ENCODE data around the gene TMTC2.

TMTC2 gene

DNA sequence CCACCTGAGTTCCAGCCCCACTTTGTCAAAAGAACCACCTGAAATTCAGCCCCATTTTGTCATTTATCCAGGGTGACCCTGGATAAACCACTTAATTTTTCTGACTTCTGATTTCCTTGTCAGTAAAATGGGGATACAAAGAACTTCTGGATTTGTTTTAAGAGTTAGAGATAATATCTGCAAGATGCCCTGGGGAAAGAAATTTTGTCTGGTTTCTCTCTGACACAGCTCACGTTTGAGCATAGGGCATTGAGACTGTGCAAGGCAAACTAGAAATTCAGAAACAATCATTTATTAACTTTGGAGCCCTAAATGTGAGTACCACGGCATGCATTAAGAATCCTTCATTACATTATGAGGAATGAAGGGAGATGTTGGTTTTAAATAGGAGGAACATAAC is 37.2 kb downstream of the TMTC2 start:
- no peaks in the 10 kb centered on the region for H3K9me3 ChIP-seq (ENCODE audit: insufficient read depth, low read length)
- no peak overlapping the region for H3K27ac ChIP-seq (ENCODE audit: low read depth, low read length)
- H4K20me1 ChIP-seq (ENCODE audit: low read depth, low read length) = no peaks in the 10 kb centered on the region
- no peaks in the 10 kb centered on the region for H3K9me2 ChIP-seq (replicated peaks; ENCODE audit: insufficient read depth, low read length)
- H3K36me3 ChIP-seq (ENCODE audit: low read length) = no peaks in the 10 kb centered on the region
- no peaks in the 10 kb centered on the region for H3K79me2 ChIP-seq (ENCODE audit: insufficient read depth, low read length)
- H3K27me3 ChIP-seq (ENCODE audit: low read length) = no peaks in the 10 kb centered on the region
- H3K4me2 ChIP-seq (ENCODE audit: low read depth, low read length, poor library complexity, severe bottlenecking) = no peak overlapping the region
- TF ChIP-seq, protein P1, sequence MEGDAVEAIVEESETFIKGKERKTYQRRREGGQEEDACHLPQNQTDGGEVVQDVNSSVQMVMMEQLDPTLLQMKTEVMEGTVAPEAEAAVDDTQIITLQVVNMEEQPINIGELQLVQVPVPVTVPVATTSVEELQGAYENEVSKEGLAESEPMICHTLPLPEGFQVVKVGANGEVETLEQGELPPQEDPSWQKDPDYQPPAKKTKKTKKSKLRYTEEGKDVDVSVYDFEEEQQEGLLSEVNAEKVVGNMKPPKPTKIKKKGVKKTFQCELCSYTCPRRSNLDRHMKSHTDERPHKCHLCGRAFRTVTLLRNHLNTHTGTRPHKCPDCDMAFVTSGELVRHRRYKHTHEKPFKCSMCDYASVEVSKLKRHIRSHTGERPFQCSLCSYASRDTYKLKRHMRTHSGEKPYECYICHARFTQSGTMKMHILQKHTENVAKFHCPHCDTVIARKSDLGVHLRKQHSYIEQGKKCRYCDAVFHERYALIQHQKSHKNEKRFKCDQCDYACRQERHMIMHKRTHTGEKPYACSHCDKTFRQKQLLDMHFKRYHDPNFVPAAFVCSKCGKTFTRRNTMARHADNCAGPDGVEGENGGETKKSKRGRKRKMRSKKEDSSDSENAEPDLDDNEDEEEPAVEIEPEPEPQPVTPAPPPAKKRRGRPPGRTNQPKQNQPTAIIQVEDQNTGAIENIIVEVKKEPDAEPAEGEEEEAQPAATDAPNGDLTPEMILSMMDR (IDR thresholded peaks at IDR 0.05; ENCODE audit: insufficient read depth, low read length, poor library complexity, severe bottlenecking) = no peak
- TF ChIP-seq EZH2phosphoT487 (conservative IDR thresholded peaks at IDR 0.05; ENCODE audit: low read length) = no peak
- H3K4me3 ChIP-seq (ENCODE audit: insufficient read depth, low read length, poor library complexity, severe bottlenecking) = no peak overlapping the region
- no peaks in the 10 kb centered on the region for H3F3A ChIP-seq (ENCODE audit: insufficient read depth)
- no peak overlapping the region for H2AFZ ChIP-seq (ENCODE audit: low read depth, low read length, severe bottlenecking)
- no peak overlapping the region for H3K9ac ChIP-seq (ENCODE audit: low read length)

DNA sequence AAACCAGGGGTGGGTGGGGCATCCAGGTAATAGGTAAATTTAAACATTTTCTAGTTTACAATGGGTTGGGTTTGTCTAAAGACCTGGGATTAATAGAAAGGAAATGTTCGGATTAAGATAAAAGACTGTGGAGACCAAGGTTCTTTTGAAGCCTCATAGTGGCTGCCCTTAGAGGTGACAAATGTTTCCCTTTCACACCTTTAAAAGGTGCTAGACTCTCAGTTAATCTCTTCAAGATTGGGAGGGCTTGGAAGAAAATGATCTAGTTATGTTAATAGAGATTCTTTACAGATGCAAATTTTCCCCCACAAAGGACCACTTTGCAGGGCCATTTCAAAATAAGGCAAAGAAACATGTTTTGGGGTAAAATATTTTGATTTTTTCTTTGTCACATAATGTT is 39.0 kb downstream of the TMTC2 start:
- H2AFZ ChIP-seq (ENCODE audit: low read depth, low read length, severe bottlenecking) = no peak overlapping the region
- TF ChIP-seq, protein P1 (IDR thresholded peaks at IDR 0.05; ENCODE audit: insufficient read depth, low read length, poor library complexity, severe bottlenecking) = no peak
- TF ChIP-seq EZH2phosphoT487 (conservative IDR thresholded peaks at IDR 0.05; ENCODE audit: low read length) = no peak
- no peak overlapping the region for H3K4me2 ChIP-seq (ENCODE audit: low read depth, low read length, poor library complexity, severe bottlenecking)
- H3K9me3 ChIP-seq (ENCODE audit: insufficient read depth, low read length) = no peaks in the 10 kb centered on the region
- no peaks in the 10 kb centered on the region for H3K36me3 ChIP-seq (ENCODE audit: low read length)
- no peaks in the 10 kb centered on the region for H3F3A ChIP-seq (ENCODE audit: insufficient read depth)
- H3K9ac ChIP-seq (ENCODE audit: low read length) = no peak overlapping the region
- H4K20me1 ChIP-seq (ENCODE audit: low read depth, low read length) = no peaks in the 10 kb centered on the region
- H3K27me3 ChIP-seq (ENCODE audit: low read length) = no peaks in the 10 kb centered on the region
- H3K27ac ChIP-seq (ENCODE audit: low read depth, low read length) = no peak overlapping the region
- no peaks in the 10 kb centered on the region for H3K9me2 ChIP-seq (replicated peaks; ENCODE audit: insufficient read depth, low read length)
- H3K4me3 ChIP-seq (ENCODE audit: insufficient read depth, low read length, poor library complexity, severe bottlenecking) = no peak overlapping the region
- no peaks in the 10 kb centered on the region for H3K79me2 ChIP-seq (ENCODE audit: insufficient read depth, low read length)

DNA sequence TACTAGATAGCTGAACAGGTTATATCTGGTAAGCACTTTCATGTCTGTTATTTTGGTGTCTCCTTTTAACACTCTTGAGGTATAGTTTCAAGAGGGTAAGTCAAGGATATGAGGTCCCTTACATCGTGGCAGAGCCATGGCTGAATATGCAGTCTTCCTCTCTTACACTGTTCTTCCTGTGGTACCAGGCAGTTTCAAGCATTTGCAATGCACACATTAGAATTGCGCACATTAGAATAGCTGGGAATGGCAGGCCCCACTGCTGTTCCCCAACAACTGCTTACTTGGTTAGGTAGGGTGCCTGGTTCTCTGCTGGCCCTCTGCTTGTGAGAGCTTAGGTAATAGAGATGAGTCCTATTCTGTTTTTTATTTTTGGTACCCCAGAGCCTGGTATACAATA is 41.2 kb downstream of the TMTC2 start:
- Histone ChIP-seq H3K4me3 (ENCODE audit: insufficient read depth, low read length, poor library complexity, severe bottlenecking) (no peak overlapping the region), H3K9me3 (ENCODE audit: insufficient read depth, low read length) (no peaks in the 10 kb centered on the region), H3K9me2 (replicated peaks; ENCODE audit: insufficient read depth, low read length) (no peaks in the 10 kb centered on the region), H3K36me3 (ENCODE audit: low read length) (no peaks in the 10 kb centered on the region), H3K79me2 (ENCODE audit: insufficient read depth, low read length) (no peaks in the 10 kb centered on the region), H3K27me3 (ENCODE audit: low read length) (no peaks in the 10 kb centered on the region), H4K20me1 (ENCODE audit: low read depth, low read length) (no peaks in the 10 kb centered on the region), H3K4me2 (ENCODE audit: low read depth, low read length, poor library complexity, severe bottlenecking) (no peak overlapping the region), H3F3A (ENCODE audit: insufficient read depth) (no peaks in the 10 kb centered on the region), H3K9ac (ENCODE audit: low read length) (no peak overlapping the region), H2AFZ (ENCODE audit: low read depth, low read length, severe bottlenecking) (no peak overlapping the region), H3K27ac (ENCODE audit: low read depth, low read length) (no peak overlapping the region)
- TF ChIP-seq, protein P1 (IDR thresholded peaks at IDR 0.05; ENCODE audit: insufficient read depth, low read length, poor library complexity, severe bottlenecking) = no peak
- TF ChIP-seq EZH2phosphoT487 (conservative IDR thresholded peaks at IDR 0.05; ENCODE audit: low read length) = no peak

Data from SU-DHL-6 (cell line).